ENCODE data around the gene CNBD2. TPM values are rescaled to one million over a fixed set of nuclear protein-coding genes. Genes with fewer than 3 reads are reported as not detected.
"Not testable (repeated sequence)": the region's sequence is repeated elsewhere in the genome, so short reads cannot be mapped to it uniquely, and the experiment has no call there.

Gene CNBD2
- 3.8 TPM for total RNA-seq
- long read RNA-seq, partial matches to known transcripts: 0 of 2 reads
- long read RNA-seq, other reads (novel, unspliced or antisense): 1 of 2 reads

DNA sequence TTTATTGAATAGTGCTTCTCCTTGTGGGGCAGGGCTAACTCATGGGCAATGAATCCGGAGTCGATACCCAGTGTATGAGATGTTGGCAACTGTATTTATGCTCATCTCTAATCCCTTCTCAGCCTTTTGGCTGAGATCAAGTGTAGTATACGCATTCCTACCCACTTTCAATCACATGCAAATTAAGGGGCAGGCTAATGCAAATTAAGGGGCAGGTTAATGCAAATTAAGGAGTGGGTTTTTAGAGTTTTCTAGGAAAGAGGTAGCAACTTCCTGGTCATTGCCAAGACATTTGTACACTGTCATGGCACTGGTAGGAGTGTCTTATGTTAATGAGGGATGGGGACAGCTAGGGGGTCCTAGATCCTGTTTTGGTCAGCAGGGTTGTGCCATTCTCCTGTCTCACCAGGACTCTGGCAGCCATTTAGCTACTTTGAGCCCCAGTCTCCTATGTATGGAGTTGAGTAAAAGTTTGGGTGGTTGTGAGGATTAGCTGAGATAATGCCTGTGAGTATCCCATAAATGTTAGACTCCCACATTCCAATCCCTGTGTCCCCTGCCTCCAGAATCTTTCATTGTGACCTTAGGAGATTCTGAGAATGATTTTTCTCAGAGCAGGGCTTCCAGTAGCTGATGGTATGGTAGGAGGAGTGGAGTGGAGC, at the start of gene CNBD2:
CNBD2 (plus strand) TSS at position 612 of the 662 bp plus-strand sequence. CDS start 173 bp downstream, outside the sequence.
- intact Hi-C loops (cut with DNase I): no loop called here
- ATAC-seq (ENCODE audit: poor library complexity) (no peak), DNase-seq (no peak)

DNA sequence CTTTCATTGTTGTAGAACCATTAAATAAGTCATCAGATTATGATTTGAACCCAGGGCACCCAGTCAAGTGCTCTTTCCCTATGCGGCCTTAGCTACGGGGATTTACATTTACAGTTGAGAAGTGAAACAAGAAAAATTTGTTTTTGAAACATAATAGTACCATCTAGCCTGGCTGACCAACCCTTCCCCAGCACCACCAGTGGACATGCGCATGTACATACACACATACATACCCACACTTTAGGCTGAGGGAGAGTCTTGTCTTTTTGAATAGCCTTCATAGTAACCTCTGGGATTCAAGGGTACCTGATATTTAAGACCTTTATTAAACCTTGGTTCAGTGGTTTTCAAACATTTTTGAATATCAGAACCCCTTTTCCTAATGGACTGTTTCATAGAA, 47.9 kb upstream of the CNBD2 start:
- no peak for ATAC-seq (ENCODE audit: poor library complexity)
- intact Hi-C loops (cut with DNase I): no loop called here
- DNase-seq: no peak

DNA sequence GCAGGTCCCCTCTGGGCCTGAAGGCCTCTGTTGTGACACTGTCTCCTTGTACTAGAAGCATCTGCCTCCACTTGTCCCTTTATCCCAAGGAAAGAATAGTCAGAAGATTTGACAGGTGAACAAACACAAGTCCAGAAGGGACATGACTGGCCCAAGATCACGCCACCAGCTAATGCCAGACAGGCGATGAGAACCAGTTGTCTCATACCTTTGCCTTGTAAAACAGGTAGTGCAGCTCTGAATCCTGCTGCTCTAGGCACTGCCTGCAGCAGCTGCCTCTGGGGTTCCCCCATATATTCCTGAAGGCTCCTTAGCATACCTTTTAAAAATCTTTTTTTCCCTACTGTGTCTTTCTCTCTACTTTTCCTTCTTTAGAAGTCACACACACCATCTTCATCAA, 39.1 kb upstream of the CNBD2 start:
- intact Hi-C loops (cut with DNase I): no loop called here
- ATAC-seq (ENCODE audit: poor library complexity): no peak
- DNase-seq: no peak

DNA sequence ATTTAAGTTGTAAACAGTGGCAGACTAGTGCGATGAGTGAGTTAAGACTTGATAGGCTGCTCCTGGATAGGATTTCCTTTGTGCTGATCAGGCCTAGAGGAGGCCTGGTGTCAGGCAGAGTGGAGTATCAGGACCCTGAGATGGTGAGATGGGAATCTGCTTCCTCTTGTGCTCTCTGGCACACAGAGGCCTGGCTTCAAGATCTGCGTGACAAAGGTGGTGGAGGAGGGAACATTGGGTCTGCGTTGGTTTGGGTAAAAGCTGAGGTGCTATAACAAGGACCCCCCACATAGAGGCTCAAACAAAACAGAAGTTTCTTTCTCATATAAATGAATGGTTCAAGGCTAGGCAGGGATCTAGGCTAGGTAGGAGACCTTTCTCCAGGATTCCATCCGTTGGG, 34.3 kb upstream of the CNBD2 start:
- intact Hi-C loops (cut with DNase I): no loop called here
- DNase-seq: no peak
- ATAC-seq (ENCODE audit: poor library complexity): no peak

DNA sequence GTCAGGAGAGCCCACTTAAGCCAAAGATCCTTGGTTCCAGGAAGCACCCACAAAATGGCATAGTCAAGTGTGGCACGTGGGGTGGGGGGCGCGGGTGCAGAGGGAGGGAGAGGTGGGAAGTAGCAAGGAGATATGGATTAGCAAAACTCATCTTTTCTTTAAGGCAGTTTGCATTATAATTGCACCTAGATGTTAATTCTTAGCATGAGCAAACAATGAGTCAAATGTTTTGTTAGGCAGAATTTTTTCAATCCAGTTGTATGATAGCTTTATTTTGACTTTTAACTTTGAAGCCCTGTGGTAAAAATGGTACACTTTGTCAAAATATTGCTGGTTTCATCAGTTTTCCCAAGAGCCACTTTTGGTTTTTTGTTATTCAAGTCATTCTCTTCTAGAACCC, 29.1 kb upstream of the CNBD2 start:
- ATAC-seq (ENCODE audit: poor library complexity): no peak
- DNase-seq: no peak
- intact Hi-C loops (cut with DNase I): no loop called here

DNA sequence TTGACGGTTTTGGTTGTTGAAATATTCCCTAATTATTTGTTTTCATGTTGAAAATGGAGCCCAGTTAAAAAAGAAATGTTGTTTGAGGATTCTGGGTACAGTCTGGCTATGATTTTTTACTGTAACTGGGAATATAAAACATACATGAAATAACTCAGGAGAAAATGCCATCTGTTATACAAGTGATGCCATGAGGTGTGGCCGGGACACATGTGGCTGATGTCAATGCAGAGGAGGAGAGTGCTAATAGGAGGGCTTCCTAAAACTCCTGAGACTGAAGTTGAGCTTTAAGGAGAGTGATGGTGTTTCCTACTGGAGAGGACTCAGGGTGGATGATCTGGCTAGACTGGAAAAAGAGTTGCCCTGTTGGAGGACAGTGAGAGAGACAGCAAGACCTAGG, 26.8 kb upstream of the CNBD2 start:
- no peak for ATAC-seq (ENCODE audit: poor library complexity)
- intact Hi-C loops (cut with DNase I): no loop called here
- no peak for DNase-seq

DNA sequence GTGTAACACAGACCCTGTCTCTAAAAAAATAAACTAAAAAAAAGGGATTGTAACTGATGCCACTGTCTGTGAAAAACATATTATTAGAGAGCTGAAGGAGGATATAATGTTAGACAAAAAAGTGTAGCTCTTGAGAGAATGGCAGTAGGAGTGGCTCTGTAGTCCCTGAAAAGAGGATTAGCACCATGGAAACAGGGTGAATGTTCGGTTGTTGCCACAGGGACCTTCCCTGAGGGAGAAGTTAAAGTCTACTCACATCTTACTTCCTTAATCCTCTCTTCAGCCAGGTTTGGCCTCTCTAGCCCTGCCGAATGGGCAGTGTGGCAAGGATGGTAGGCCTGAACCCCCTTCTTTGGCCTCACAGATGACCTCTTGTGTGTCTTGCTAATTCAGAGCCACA, 26.1 kb upstream of the CNBD2 start:
- intact Hi-C loops (cut with DNase I): no loop called here
- ATAC-seq (ENCODE audit: poor library complexity): no peak
- DNase-seq: no peak

DNA sequence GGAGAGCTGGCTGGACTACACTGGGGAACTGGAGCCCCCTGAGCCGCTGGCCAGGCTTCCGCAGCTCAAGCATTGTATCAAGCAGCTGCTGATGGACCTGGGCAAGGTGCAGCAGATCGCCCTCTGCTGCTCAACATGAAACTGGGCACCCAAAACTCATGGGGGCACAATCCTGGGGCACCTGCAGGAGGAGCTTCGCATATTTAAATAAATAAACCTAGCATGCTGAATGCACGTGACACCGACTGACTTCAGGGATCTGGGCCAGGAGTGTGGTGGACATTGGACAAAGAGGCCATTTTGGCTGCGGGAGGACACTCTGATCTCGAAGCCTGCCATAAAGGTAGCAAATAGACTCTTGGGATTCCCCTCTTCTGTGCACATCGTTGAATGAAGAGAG, 20.9 kb upstream of the CNBD2 start:
- no peak for DNase-seq
- ATAC-seq (ENCODE audit: poor library complexity): no peak
- intact Hi-C loops (cut with DNase I): no loop called here

DNA sequence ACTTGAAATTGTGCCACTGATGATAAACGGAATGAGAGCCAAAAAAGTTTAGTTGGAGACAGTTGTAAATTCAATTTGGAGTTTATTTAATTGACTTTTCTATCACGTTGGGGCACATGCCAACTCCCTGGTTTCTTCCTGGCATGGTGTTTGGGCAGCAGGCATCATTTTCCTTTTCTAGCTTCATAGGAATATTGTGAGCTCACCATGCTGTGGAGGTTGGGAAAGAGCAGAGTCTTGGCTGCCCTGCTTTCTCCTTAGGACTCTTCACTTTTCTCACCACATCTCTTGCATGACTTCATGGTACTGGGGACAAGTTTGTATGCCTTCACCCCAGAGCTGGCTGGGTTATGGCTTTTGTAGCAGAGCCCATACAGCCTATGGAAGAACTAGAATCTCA, 20.5 kb upstream of the CNBD2 start:
- intact Hi-C loops (cut with DNase I): no loop called here
- ATAC-seq (ENCODE audit: poor library complexity) (no peak), DNase-seq (no peak)

DNA sequence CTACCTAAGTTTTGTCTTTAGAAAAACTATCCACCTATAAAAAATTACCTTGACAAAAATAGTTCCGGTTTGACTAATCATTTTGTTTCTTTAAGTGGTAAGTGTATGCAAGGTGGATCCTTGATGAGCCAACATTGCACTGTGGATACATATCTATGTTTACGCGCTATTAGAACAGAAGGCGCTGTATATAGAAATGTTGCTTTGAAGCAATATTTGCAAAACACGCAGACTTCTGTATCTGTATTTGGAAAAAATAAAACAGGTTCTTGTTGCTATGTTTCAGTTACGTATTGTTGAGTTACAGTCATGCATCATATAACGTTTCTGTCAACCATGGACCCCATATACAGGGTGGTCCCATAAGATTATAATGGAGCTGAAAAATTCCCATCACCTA, 18.3 kb upstream of the CNBD2 start:
- no peak for ATAC-seq (ENCODE audit: poor library complexity)
- intact Hi-C loops (cut with DNase I): no loop called here

DNA sequence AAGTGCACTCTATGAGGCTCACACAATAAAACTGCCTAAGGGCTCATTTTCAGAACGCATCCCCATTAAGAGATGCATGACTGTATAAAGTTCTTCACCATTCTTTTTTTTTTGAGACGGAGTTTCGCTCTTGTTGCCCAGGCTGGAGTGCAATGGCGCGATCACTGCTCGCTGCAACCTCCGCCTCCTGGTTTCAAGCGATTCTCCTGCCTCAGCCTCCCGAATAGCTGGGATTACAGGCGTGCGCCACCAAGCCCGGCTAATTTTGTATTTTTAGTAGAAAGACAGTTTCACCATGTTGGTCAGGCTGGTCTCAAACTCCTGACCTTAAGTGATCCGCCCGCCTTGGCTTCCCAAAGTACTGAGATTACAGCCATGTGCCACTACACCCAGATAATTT, 16.3 kb upstream of the CNBD2 start:
- DNase-seq; intact Hi-C loops (cut with DNase I); ATAC-seq (ENCODE audit: poor library complexity): not testable (repeated sequence)

More for the DNA sequence above, 18.3 kb upstream of the CNBD2 start:
- DNase-seq: no peak

DNA sequence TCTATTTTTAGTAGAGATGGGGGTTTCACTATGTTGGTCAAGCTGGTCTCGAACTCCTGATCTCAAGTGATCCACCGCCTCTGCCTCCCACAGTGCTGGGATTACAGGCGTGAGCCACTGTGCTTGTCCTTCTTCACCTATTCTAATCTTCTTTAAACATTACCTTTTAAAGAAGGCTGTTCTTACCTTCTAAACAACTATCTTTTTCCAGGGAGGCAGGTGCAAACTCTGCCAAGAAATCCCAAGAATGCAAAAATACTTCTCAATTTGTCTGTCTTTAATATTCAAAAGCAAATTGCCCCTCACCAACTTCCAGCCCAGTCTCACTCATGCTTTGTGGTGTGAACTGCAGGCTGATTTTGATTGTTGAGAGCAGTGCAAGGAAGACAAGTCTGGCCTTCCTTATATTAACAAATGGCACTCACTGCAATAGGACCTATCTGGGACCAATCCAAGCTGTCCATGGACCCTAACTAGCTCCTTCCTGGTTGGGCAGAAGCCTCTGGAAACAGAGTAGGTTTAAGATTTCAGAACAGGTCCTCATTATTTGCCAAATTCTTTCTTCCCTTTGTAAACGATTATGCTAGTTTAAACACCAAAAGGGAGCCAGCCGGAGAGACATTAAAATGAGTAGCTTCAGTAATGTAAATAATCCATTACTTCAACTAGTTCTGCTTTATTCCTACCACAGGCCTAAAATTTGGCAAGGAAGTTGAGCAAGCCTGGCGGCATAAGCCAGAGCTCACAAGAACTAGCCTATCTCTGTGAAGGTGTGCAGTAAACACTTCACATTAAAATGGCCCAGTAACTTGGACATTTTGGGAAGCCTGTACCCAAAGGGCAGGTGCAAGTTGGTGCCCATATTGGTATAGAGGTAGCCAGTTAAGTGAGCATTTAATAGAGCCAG, 15.7 kb upstream of the CNBD2 start:
- ATAC-seq (ENCODE audit: poor library complexity) (no peak), DNase-seq (no peak)
- intact Hi-C loops (cut with DNase I): no loop called here

DNA sequence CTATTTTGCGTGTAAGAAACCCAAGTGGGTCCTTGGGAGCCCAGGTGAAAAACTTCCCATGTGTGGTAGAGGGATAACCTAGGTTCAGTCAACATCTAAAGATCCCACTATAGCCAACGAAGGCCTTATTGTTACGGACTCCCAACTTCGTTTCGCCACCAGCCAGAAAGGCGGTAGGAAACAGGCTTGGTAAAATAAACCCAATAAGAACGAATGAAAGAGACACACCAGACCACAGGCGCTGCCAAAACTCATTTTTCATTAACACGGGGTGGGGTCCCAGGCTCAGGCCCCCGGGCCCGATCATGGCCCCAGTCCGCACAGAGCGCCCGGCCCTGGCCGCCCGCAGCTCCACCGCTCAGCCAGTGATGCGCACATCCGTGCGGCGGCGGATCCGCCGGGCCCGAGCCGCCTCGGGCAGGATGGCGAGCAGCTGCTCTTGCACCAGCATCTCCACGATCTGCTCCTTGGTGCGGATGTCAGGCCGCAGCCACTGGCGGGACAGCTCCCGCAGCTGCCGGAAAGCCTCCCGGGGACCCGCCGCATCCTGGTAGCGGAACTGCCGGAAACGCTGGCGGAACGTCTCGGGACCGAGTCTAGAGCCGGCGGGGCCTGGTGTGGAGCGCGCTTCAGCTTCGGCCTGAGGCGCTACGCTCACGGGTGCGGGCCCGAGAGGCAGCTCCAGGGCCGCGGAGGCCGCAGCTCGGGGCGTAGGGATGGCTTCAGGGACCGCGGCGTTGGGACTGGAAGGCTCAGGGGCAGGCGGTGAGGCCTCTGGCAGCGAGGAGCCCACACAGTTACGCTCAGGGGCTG, 14.8 kb upstream of the CNBD2 start:
- intact Hi-C loops (cut with DNase I): no loop called here
- ATAC-seq (ENCODE audit: poor library complexity) (peak; percentile 54), DNase-seq (peak; percentile 64)

DNA sequence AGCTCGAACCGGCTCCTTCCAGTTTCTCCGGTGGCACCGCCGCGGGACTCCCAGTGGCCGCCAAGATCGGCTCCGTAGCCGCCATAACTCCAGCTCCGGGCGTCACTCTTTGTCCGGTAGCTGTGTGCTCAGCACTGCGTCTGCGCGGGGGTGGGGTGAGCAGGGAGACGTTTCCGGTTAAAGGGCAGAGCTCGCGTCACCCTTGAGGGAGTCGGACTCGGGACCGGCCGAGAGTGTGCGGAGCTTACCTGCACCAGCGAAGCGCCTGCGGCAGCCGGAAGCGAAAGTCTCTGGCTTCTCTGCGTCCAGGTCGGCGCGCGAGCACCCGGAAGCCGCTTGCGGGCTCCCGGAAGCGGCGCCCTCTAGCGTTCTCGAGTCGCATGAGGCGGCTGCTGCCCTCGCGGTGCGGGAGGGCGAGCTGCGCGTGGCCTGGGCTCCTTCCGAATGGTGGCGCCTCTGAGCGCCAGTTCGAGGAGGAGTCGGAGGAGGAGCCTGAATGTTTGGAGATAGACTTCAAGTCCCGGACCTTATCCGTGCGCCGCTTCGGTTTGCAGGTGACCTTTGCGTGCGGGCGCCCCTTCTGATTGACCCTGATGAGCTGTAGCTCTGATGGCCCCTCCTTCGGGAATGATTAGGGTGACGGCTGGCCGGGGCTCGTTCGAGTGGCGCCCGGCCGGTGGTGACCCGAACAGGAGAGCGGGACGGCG, 14.0 kb upstream of the CNBD2 start, which contains the start of gene SCAND1:
SCAND1 (minus strand) TSS at position 303 of the 707 bp plus-strand sequence; CDS start at position 85, 218 bp downstream.
- peak; percentile 94 for ATAC-seq (ENCODE audit: poor library complexity)
- intact Hi-C loops (cut with DNase I): no loop called here
- peak; percentile 97 for DNase-seq

DNA sequence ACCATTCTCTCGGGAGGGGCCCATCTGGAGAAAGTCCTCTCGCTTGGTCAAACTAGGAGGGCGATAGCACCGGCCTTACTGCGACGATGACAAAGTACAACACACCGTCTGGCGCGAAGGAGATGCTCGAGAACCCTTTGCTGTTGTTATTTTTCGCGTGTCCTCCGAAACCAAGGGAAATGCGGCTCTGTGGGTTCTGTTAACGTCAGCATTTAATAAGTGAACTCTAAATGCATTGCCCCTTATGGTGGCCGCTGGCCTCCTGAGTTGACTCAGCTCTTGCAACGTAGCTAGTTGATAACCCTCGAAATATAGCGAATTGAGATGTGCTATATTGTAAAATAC, 13.5 kb upstream of the CNBD2 start:
- ATAC-seq (ENCODE audit: poor library complexity) (peak; percentile 8), DNase-seq (no peak)
- intact Hi-C loops (cut with DNase I): no loop called here

DNA sequence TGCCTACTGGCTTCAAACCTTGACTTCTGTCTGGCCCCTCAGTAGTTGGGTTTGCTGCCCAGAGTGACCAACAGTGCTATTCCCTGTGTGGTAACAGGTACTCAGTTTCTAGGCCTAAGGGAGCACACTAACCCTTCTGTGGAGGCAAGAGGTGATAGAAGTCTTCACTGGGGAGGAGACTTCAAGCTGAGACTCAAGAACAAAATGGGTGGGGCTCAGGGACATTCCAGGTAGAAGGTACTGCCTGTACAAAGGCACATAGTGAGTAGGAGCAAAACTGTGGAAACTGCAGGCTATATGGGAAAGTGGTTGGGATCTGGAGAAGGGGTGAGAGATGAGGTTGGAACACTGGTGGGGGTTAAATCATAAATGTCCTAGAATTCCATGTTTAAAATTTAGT, 11.8 kb upstream of the CNBD2 start:
- no peak for ATAC-seq (ENCODE audit: poor library complexity)
- intact Hi-C loops (cut with DNase I): no loop called here
- DNase-seq: no peak

DNA sequence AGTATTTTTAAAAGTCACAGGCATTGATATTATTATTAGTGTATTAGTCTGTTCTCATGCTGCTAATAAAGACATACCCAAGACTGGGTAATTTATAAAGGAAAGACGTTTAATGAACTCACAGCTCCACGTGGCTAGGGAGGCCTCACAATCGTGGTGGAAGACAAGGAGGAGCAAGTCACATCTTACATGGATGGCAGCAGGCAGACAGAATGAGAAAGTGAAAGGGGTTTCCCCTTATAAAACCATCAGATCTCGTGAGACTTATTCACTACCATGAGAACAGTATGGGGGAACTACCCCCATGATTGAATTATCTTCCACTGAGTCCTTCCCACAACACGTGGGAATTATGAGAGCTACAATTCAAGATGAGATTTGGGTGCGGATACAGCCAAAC, 9.1 kb upstream of the CNBD2 start:
- ATAC-seq (ENCODE audit: poor library complexity); intact Hi-C loops (cut with DNase I); DNase-seq: not testable (repeated sequence)

DNA sequence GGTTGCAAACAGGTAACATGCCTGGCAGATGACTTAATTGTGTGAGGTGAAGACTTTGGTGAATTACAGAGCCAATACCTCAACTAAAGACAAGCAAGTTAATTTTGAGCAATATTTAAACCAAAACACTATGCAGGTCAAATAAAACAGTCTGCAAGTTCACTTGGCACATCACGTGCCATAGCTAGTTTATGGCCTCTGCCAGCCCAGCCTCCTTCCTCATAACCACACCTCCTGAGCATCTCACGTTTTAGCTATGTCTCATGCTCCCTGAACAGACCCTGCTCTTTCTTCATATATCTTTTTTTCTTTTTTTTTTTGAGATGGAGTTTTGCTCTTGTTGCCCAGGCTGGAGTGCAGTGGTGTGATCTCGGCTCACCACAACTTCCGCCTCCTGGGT, 4.5 kb upstream of the CNBD2 start:
- ATAC-seq (ENCODE audit: poor library complexity) (no peak), DNase-seq (no peak)
- intact Hi-C loops (cut with DNase I): no loop called here

DNA sequence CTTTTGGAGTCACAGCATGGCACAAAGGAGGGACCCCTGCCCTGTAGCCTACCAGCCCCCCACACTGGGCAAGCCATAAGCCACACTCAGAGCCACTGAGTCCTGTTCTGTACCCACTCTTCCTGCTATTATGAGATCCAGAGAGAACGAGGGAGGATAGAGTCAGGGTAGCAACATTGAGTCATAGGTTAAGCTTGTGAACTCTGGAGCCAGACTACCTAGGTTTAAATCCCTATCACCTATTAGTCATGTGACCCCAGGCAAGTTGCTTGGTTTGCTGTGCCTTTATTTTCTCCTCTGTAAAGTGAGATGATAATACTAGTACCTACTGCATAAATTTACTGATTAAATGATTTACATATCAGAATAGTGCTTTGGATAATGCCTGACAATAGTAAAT, 540 bp downstream of the CNBD2 start:
- DNase-seq: no peak
- ATAC-seq (ENCODE audit: poor library complexity): no peak
- intact Hi-C loops (cut with DNase I): no loop called here
